ENCODE data around the gene LGALS1.
A peak's percentile ranks its signal among the peaks of the same experiment; 100 is the strongest.

LGALS1 gene

GRCh38 chr22:37631448-37632173, 43.8 kb upstream of the LGALS1 start:
- Histone ChIP-seq H3K4me2 (ENCODE audit: low read length) (no peak overlapping the region), H3K4me1 (ENCODE audit: insufficient read depth, low read length, severe bottlenecking) (peaks cover 38% of the 10 kb centered on the region), H4K20me1 (ENCODE audit: insufficient read depth, low read length) (no peaks in the 10 kb centered on the region), H3K9me2 (ENCODE audit: low read depth, low read length) (no peaks in the 10 kb centered on the region), H3F3A (ENCODE audit: insufficient read depth, low read length) (no peaks in the 10 kb centered on the region), H3K9me3 (ENCODE audit: low read length) (no peaks in the 10 kb centered on the region), H2AFZ (ENCODE audit: low read length) (no peak overlapping the region), H3K9ac (ENCODE audit: low read length) (no peak overlapping the region), H3K27ac (ENCODE audit: low read depth, low read length, poor library complexity, severe bottlenecking) (no peak overlapping the region), H3K36me3 (ENCODE audit: insufficient read depth, low read length) (peaks cover 38% of the 10 kb centered on the region; the same call in 1 of the 2 replicates), H3K4me3 (ENCODE audit: low read depth, low read length, poor library complexity, severe bottlenecking) (no peak overlapping the region), H3K79me2 (ENCODE audit: insufficient read depth, low read length) (no peaks in the 10 kb centered on the region), H3K27me3 (ENCODE audit: insufficient read depth, low read length) (no peaks in the 10 kb centered on the region)
- no peak for TF ChIP-seq CTCF (IDR thresholded peaks at IDR 0.05; ENCODE audit: low read length)
- TF ChIP-seq EZH2 (IDR thresholded peaks at IDR 0.05; ENCODE audit: borderline replicate concordance, low read length), result no peak

- no peak overlapping the region for H2AFZ ChIP-seq (ENCODE audit: low read length)
- H3F3A ChIP-seq (ENCODE audit: insufficient read depth, low read length), result no peaks in the 10 kb centered on the region
- H3K9ac ChIP-seq (ENCODE audit: low read length), result no peak overlapping the region; the same call in 1 of the 2 replicates
- no peaks in the 10 kb centered on the region for H3K9me3 ChIP-seq (ENCODE audit: low read length)
- H3K4me3 ChIP-seq (ENCODE audit: low read depth, low read length, poor library complexity, severe bottlenecking), result no peak overlapping the region
- H3K27me3 ChIP-seq (ENCODE audit: insufficient read depth, low read length), result no peaks in the 10 kb centered on the region
- peaks cover 37% of the 10 kb centered on the region; the same call in 1 of the 2 replicates for H3K36me3 ChIP-seq (ENCODE audit: insufficient read depth, low read length)
- no peaks in the 10 kb centered on the region for H3K9me2 ChIP-seq (ENCODE audit: low read depth, low read length)
- H3K4me1 ChIP-seq (ENCODE audit: insufficient read depth, low read length, severe bottlenecking), result peaks cover 30% of the 10 kb centered on the region
- no peak overlapping the region; the same call in 1 of the 2 replicates for H3K4me2 ChIP-seq (ENCODE audit: low read length)
- no peaks in the 10 kb centered on the region for H3K79me2 ChIP-seq (ENCODE audit: insufficient read depth, low read length)
- H4K20me1 ChIP-seq (ENCODE audit: insufficient read depth, low read length), result no peaks in the 10 kb centered on the region
- TF ChIP-seq CTCF (IDR thresholded peaks at IDR 0.05; ENCODE audit: low read length) (no peak), EZH2 (IDR thresholded peaks at IDR 0.05; ENCODE audit: borderline replicate concordance, low read length) (no peak)
- H3K27ac ChIP-seq (ENCODE audit: low read depth, low read length, poor library complexity, severe bottlenecking), result peak overlapping the region; percentile 79
Observed at GRCh38 chr22:37632174-37633088, 43.0 kb upstream of the LGALS1 start.

GRCh38 chr22:37633089-37633624, 42.3 kb upstream of the LGALS1 start:
- H3K27ac ChIP-seq (ENCODE audit: low read depth, low read length, poor library complexity, severe bottlenecking), result peak overlapping the region; percentile 79
- no peaks in the 10 kb centered on the region for H3K9me2 ChIP-seq (ENCODE audit: low read depth, low read length)
- peak overlapping the region; percentile 28; the same call in 1 of the 2 replicates for H3K9ac ChIP-seq (ENCODE audit: low read length)
- H3K79me2 ChIP-seq (ENCODE audit: insufficient read depth, low read length), result no peaks in the 10 kb centered on the region
- TF ChIP-seq EZH2 (IDR thresholded peaks at IDR 0.05; ENCODE audit: borderline replicate concordance, low read length), result no peak
- TF ChIP-seq CTCF (IDR thresholded peaks at IDR 0.05; ENCODE audit: low read length), result no peak
- no peak overlapping the region for H3K4me3 ChIP-seq (ENCODE audit: low read depth, low read length, poor library complexity, severe bottlenecking)
- H3K36me3 ChIP-seq (ENCODE audit: insufficient read depth, low read length), result peaks cover 37% of the 10 kb centered on the region; the same call in 1 of the 2 replicates
- H3K27me3 ChIP-seq (ENCODE audit: insufficient read depth, low read length), result no peaks in the 10 kb centered on the region
- no peaks in the 10 kb centered on the region for H4K20me1 ChIP-seq (ENCODE audit: insufficient read depth, low read length)
- no peaks in the 10 kb centered on the region for H3K9me3 ChIP-seq (ENCODE audit: low read length)
- peaks cover 25% of the 10 kb centered on the region for H3K4me1 ChIP-seq (ENCODE audit: insufficient read depth, low read length, severe bottlenecking)
- H2AFZ ChIP-seq (ENCODE audit: low read length), result no peak overlapping the region
- H3F3A ChIP-seq (ENCODE audit: insufficient read depth, low read length), result no peaks in the 10 kb centered on the region
- peak overlapping the region; percentile 49; the same call in 1 of the 2 replicates for H3K4me2 ChIP-seq (ENCODE audit: low read length)

All from OCI-LY1 (cell line).